Testis (tissue), 2 donors: Measurements from ENCODE around the gene DLX4.

ENCODE experiments used
- CTCF ChIP-seq, 3 experiments: fragments of 450-650 bp in 2 of 3; fragments of 200-600 bp in 1 of 3; sonication (generic) in 1 of 3; IDR thresholded peaks; one replicate each; pipeline ENCODE4 v1.5.1; 2016 to 2019; ENCODE audit warnings: antibody characterized with exemption in 3 of 3, mild to moderate bottlenecking in 2 of 3, moderate library complexity in 1 of 3
- POLR2A ChIP-seq: fragments of 450-650 bp; IDR thresholded peaks from one replicate; pipeline ENCODE4 v1.6.1; 2017; ENCODE audit warnings: antibody characterized with exemption, mild to moderate bottlenecking, moderate library complexity

GRCh38 chr17:49996121-49996494, 27.1 kb downstream of the DLX4 start:
- TF ChIP-seq CTCF (IDR thresholded peaks at IDR 0.05) (no peak), POLR2A (no peak)
